Measurements from ENCODE around the gene RXFP4.
A peak's percentile ranks its signal among the peaks of the same experiment; 100 is the strongest.
"Not testable (repeated sequence)": the region's sequence is repeated elsewhere in the genome, so short reads cannot be mapped to it uniquely, and the experiment has no call there.

RXFP4 gene

GRCh38 chr1:155940993-155941844, at the start of gene RXFP4:
Gene RXFP4, plus strand, starts transcription at chr1:155941638. Its CDS starts 72 bp downstream, at chr1:155941710.
- H3K4me3 ChIP-seq (ENCODE audit: low read depth, low read length): peak within 1 kb of the TSS; percentile 22
- no peak for TF ChIP-seq CTCF (IDR thresholded peaks at IDR 0.05; ENCODE audit: low read depth, low read length)
- TF ChIP-seq MYC (IDR thresholded peaks at IDR 0.05; ENCODE audit: low read depth, low read length): peak; percentile 80; the same call in 1 of the 2 replicates
- peak; percentile 51 for TF ChIP-seq POLR2A (IDR thresholded peaks at IDR 0.05; ENCODE audit: extremely low read depth, insufficient read length)
- TF ChIP-seq MAX (IDR thresholded peaks at IDR 0.05; ENCODE audit: low read depth, low read length): peak; percentile 57; the same call in 1 of the 2 replicates
- peak; percentile 85 for DNase-seq (ENCODE audit: low read depth)

GRCh38 chr1:155892796-155893195, 48.6 kb upstream of the RXFP4 start:
- no peak for DNase-seq (ENCODE audit: low read depth)
- no peak overlapping the region for H3K4me3 ChIP-seq (ENCODE audit: low read depth, low read length)
- TF ChIP-seq MYC (IDR thresholded peaks at IDR 0.05; ENCODE audit: low read depth, low read length) (no peak), POLR2A (IDR thresholded peaks at IDR 0.05; ENCODE audit: extremely low read depth, insufficient read length) (no peak), MAX (IDR thresholded peaks at IDR 0.05; ENCODE audit: low read depth, low read length) (no peak), CTCF (IDR thresholded peaks at IDR 0.05; ENCODE audit: low read depth, low read length) (no peak)

- TF ChIP-seq MAX (IDR thresholded peaks at IDR 0.05; ENCODE audit: low read depth, low read length) (peak; percentile 87), POLR2A (IDR thresholded peaks at IDR 0.05; ENCODE audit: extremely low read depth, insufficient read length) (no peak)
- DNase-seq (ENCODE audit: low read depth): peak; percentile 49
- H3K4me3 ChIP-seq (ENCODE audit: low read depth, low read length): no peak overlapping the region
These were observed 47.9 kb upstream of the RXFP4 start for GRCh38 chr1:155893389-155894142.

GRCh38 chr1:155895617-155896016, 45.8 kb upstream of the RXFP4 start:
- not testable (repeated sequence) for DNase-seq (ENCODE audit: low read depth); H3K4me3 ChIP-seq (ENCODE audit: low read depth, low read length)

- not testable (repeated sequence) for DNase-seq (ENCODE audit: low read depth)
These were observed 45.0 kb upstream of the RXFP4 start for GRCh38 chr1:155896476-155896875.

GRCh38 chr1:155897746-155898145, 43.7 kb upstream of the RXFP4 start:
- TF ChIP-seq MAX (IDR thresholded peaks at IDR 0.05; ENCODE audit: low read depth, low read length): no peak
- no peak for TF ChIP-seq MYC (IDR thresholded peaks at IDR 0.05; ENCODE audit: low read depth, low read length)
- no peak for TF ChIP-seq CTCF (IDR thresholded peaks at IDR 0.05; ENCODE audit: low read depth, low read length)
- no peak for TF ChIP-seq POLR2A (IDR thresholded peaks at IDR 0.05; ENCODE audit: extremely low read depth, insufficient read length)
- no peak overlapping the region for H3K4me3 ChIP-seq (ENCODE audit: low read depth, low read length)
- no peak for DNase-seq (ENCODE audit: low read depth)

More at GRCh38 chr1:155896476-155896875, 45.0 kb upstream of the RXFP4 start:
- not testable (repeated sequence) for H3K4me3 ChIP-seq (ENCODE audit: low read depth, low read length)

GRCh38 chr1:155898888-155899287, 42.5 kb upstream of the RXFP4 start:
- no peak for DNase-seq (ENCODE audit: low read depth)
- TF ChIP-seq MYC (IDR thresholded peaks at IDR 0.05; ENCODE audit: low read depth, low read length) (no peak), MAX (IDR thresholded peaks at IDR 0.05; ENCODE audit: low read depth, low read length) (no peak), POLR2A (IDR thresholded peaks at IDR 0.05; ENCODE audit: extremely low read depth, insufficient read length) (no peak), CTCF (IDR thresholded peaks at IDR 0.05; ENCODE audit: low read depth, low read length) (no peak)
- no peak overlapping the region for H3K4me3 ChIP-seq (ENCODE audit: low read depth, low read length)
